ENCODE results near the gene SSBP3.

DNA sequence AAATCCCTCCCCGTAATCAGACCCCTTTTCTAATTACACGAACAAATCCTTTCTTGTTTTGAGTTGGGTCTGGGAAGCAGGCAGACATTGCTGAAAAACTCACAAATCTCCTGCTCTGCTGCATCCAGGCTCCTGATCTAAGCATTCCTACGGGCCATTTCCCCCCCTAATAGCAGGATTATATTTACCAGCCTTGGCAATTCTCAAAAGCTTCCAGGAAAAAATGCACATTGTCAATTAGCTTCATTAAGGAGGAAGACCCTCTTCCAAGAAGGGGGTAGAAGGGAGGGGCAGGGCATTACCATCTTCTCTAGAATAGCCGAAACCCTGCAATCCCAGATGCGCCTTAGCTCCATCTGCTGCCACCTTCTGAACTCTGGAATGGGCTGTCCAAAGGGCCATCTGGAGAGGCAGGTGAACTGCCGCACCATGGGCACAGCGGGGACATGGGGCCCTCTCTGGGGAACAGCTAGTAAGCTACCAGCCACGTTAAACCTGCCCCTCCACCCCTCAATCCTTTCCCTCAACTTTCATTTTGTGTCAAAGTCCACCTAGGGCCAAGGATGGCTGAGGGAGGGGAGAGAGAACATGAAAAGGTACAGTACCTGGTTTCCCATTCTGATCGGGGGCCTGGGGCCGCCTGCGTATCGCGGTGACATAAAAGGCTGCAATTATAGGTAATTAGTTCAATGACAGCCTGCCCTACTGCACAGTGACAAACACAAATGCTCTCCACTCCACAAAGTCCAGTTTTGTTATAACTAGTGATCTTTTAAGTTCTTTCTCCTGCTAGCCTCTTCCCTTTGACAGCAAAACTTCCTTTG is 149.5 kb downstream of the SSBP3 start:
- TF ChIP-seq ZNF274 (IDR thresholded peaks at IDR 0.05; ENCODE audit: low read depth, low read length) (no peak), YY1 (IDR thresholded peaks at IDR 0.05; ENCODE audit: insufficient read depth, insufficient read length) (no peak)
